ENCODE results near the gene QKI.

Gene QKI

DNA sequence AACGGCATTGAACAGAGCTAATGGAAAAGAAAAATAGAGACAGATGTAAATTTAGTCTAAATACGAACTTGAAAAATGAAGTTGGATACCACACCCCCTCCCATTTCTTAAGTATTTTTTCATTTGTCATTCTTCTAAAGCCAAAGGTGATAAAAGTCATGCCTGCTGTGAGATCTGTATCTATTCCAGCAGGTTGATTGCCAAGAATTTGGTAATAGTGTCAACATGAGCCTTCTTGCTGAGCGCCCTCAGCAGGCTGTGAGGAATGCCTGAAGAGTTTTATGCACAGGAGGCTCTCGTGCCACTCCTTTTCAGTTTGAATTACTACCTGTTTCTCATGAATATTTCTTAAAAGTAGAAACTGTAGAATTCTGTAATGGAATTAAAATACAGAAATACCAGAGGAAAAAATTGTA lies 165.4 kb downstream of the QKI start (continued):
- no peak for TF ChIP-seq ZNF837 (tag by site-specific recombination; IDR thresholded peaks at IDR 0.05)
- TF ChIP-seq ZNF202 (tag by site-specific recombination; IDR thresholded peaks at IDR 0.05; ENCODE audit: borderline replicate concordance) = no peak
- no peak for TF ChIP-seq ZNF626 (tag by site-specific recombination; IDR thresholded peaks at IDR 0.05)
- no peak for TF ChIP-seq ZSCAN23 (tag by site-specific recombination; IDR thresholded peaks at IDR 0.05)
- peak; percentile 51; the same call in 1 of the 2 replicates for TF ChIP-seq ZBTB8A (tag by site-specific recombination; IDR thresholded peaks at IDR 0.05)
- TF ChIP-seq, protein P1, sequence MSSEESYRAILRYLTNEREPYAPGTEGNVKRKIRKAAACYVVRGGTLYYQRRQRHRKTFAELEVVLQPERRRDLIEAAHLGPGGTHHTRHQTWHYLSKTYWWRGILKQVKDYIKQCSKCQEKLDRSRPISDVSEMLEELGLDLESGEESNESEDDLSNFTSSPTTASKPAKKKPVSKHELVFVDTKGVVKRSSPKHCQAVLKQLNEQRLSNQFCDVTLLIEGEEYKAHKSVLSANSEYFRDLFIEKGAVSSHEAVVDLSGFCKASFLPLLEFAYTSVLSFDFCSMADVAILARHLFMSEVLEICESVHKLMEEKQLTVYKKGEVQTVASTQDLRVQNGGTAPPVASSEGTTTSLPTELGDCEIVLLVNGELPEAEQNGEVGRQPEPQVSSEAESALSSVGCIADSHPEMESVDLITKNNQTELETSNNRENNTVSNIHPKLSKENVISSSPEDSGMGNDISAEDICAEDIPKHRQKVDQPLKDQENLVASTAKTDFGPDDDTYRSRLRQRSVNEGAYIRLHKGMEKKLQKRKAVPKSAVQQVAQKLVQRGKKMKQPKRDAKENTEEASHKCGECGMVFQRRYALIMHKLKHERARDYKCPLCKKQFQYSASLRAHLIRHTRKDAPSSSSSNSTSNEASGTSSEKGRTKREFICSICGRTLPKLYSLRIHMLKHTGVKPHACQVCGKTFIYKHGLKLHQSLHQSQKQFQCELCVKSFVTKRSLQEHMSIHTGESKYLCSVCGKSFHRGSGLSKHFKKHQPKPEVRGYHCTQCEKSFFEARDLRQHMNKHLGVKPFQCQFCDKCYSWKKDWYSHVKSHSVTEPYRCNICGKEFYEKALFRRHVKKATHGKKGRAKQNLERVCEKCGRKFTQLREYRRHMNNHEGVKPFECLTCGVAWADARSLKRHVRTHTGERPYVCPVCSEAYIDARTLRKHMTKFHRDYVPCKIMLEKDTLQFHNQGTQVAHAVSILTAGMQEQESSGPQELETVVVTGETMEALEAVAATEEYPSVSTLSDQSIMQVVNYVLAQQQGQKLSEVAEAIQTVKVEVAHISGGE (tag by site-specific recombination; conservative IDR thresholded peaks at IDR 0.05; ENCODE audit: low read depth) = no peak
- TF ChIP-seq ZNF544 (tag by site-specific recombination; IDR thresholded peaks at IDR 0.05) = no peak
- TF ChIP-seq, protein P2, sequence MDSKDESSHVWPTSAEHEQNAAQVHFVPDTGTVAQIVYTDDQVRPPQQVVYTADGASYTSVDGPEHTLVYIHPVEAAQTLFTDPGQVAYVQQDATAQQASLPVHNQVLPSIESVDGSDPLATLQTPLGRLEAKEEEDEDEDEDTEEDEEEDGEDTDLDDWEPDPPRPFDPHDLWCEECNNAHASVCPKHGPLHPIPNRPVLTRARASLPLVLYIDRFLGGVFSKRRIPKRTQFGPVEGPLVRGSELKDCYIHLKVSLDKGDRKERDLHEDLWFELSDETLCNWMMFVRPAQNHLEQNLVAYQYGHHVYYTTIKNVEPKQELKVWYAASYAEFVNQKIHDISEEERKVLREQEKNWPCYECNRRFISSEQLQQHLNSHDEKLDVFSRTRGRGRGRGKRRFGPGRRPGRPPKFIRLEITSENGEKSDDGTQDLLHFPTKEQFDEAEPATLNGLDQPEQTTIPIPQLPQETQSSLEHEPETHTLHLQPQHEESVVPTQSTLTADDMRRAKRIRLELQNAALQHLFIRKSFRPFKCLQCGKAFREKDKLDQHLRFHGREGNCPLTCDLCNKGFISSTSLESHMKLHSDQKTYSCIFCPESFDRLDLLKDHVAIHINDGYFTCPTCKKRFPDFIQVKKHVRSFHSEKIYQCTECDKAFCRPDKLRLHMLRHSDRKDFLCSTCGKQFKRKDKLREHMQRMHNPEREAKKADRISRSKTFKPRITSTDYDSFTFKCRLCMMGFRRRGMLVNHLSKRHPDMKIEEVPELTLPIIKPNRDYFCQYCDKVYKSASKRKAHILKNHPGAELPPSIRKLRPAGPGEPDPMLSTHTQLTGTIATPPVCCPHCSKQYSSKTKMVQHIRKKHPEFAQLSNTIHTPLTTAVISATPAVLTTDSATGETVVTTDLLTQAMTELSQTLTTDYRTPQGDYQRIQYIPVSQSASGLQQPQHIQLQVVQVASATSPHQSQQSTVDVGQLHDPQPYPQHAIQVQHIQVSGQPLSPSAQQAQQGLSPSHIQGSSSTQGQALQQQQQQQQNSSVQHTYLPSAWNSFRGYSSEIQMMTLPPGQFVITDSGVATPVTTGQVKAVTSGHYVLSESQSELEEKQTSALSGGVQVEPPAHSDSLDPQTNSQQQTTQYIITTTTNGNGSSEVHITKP (tag by site-specific recombination; IDR thresholded peaks at IDR 0.05) = no peak
- no peak for TF ChIP-seq ZNF777 (tag by site-specific recombination; IDR thresholded peaks at IDR 0.05; ENCODE audit: borderline replicate concordance)
- no peak for TF ChIP-seq ZNF221 (tag by site-specific recombination; IDR thresholded peaks at IDR 0.05; ENCODE audit: borderline replicate concordance)
- no peak for TF ChIP-seq ZNF324 (tag by site-specific recombination; IDR thresholded peaks at IDR 0.05)
- 0 out of 2 replicates have a peak, but pooled peaks have one; percentile 22 for TF ChIP-seq FEZF1 (tag by site-specific recombination; IDR thresholded peaks at IDR 0.05)
- no peak for TF ChIP-seq ZNF510 (tag by site-specific recombination; IDR thresholded peaks at IDR 0.05; ENCODE audit: insufficient replicate concordance)
- no peak for TF ChIP-seq ZNF223 (tag by site-specific recombination; IDR thresholded peaks at IDR 0.05)
- TF ChIP-seq ZNF621 (tag by site-specific recombination; IDR thresholded peaks at IDR 0.05) = no peak
- TF ChIP-seq ZNF155 (tag by site-specific recombination; IDR thresholded peaks at IDR 0.05) = no peak
- no peak for TF ChIP-seq ZNF16 (tag by site-specific recombination; IDR thresholded peaks at IDR 0.05; ENCODE audit: low read depth)
- TF ChIP-seq, protein P3, sequence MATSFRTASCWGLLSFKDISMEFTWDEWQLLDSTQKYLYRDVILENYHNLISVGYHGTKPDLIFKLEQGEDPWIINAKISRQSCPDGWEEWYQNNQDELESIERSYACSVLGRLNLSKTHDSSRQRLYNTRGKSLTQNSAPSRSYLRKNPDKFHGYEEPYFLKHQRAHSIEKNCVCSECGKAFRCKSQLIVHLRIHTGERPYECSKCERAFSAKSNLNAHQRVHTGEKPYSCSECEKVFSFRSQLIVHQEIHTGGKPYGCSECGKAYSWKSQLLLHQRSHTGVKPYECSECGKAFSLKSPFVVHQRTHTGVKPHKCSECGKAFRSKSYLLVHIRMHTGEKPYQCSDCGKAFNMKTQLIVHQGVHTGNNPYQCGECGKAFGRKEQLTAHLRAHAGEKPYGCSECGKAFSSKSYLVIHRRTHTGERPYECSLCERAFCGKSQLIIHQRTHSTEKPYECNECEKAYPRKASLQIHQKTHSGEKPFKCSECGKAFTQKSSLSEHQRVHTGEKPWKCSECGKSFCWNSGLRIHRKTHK (tag by site-specific recombination; IDR thresholded peaks at IDR 0.05) = no peak
- TF ChIP-seq ZNF354C (tag by site-specific recombination; IDR thresholded peaks at IDR 0.05; ENCODE audit: borderline replicate concordance, low read depth) = no peak
- TF ChIP-seq ZFP37 (tag by site-specific recombination; IDR thresholded peaks at IDR 0.05) = no peak
- no peak for TF ChIP-seq ZNF501 (tag by site-specific recombination; IDR thresholded peaks at IDR 0.05)
- TF ChIP-seq, protein P4, sequence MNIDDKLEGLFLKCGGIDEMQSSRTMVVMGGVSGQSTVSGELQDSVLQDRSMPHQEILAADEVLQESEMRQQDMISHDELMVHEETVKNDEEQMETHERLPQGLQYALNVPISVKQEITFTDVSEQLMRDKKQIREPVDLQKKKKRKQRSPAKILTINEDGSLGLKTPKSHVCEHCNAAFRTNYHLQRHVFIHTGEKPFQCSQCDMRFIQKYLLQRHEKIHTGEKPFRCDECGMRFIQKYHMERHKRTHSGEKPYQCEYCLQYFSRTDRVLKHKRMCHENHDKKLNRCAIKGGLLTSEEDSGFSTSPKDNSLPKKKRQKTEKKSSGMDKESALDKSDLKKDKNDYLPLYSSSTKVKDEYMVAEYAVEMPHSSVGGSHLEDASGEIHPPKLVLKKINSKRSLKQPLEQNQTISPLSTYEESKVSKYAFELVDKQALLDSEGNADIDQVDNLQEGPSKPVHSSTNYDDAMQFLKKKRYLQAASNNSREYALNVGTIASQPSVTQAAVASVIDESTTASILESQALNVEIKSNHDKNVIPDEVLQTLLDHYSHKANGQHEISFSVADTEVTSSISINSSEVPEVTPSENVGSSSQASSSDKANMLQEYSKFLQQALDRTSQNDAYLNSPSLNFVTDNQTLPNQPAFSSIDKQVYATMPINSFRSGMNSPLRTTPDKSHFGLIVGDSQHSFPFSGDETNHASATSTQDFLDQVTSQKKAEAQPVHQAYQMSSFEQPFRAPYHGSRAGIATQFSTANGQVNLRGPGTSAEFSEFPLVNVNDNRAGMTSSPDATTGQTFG (tag by site-specific recombination; IDR thresholded peaks at IDR 0.05; ENCODE audit: borderline replicate concordance) = no peak
- no peak for TF ChIP-seq ZNF121 (tag by site-specific recombination; IDR thresholded peaks at IDR 0.05)
- TF ChIP-seq GLI4 (tag by site-specific recombination; IDR thresholded peaks at IDR 0.05) = no peak
- TF ChIP-seq KLF9 (tag by site-specific recombination; IDR thresholded peaks at IDR 0.05; ENCODE audit: low read depth) = no peak
- TF ChIP-seq ZNF10 (tag by site-specific recombination; IDR thresholded peaks at IDR 0.05) = no peak
- no peak for TF ChIP-seq ZNF514 (tag by site-specific recombination; IDR thresholded peaks at IDR 0.05)
- no peak for TF ChIP-seq ZNF404 (tag by site-specific recombination; IDR thresholded peaks at IDR 0.05)
- 0 out of 2 replicates have a peak, but pooled peaks have one; percentile 22 for TF ChIP-seq ZNF350 (tag by site-specific recombination; IDR thresholded peaks at IDR 0.05)
- no peak for TF ChIP-seq ZNF76 (tag by site-specific recombination; IDR thresholded peaks at IDR 0.05; ENCODE audit: borderline replicate concordance, low read depth)
- TF ChIP-seq GLI2 (tag by site-specific recombination; IDR thresholded peaks at IDR 0.05; ENCODE audit: borderline replicate concordance, low read depth) = no peak
- no peak for TF ChIP-seq YY2 (tag by site-specific recombination; IDR thresholded peaks at IDR 0.05)

All from HEK293 (cell line).